ENCODE measurements around the gene MOV10L1. TPM values are rescaled to one million over a fixed set of nuclear protein-coding genes. Genes with fewer than 3 reads are reported as not detected.

MOV10L1 gene
- total and polyA plus RNA-seq, 2 donors (not counting 3 experiments of a cell fraction or from before 2014, with no cell fraction given): 27.6 to 37.6 TPM

GRCh38 chr22:50174382-50175190 lies 84.8 kb downstream of the MOV10L1 start:
- no peak for DNase-seq (ENCODE audit: low read depth, low spot score)
- intact Hi-C loops (cut with micrococcal nuclease) (no loop called here), dilution Hi-C loops (cut with MboI; ENCODE audit: extremely low pct_ligation_motif_present, low sequenced_read_pairs) (no loop called here)
- Histone ChIP-seq H4K20me1 (replicated peaks; ENCODE audit: control insufficient read depth, extremely low read depth, insufficient read depth, low read length) (no peaks in the 10 kb centered on the region), H3K79me2 (ENCODE audit: control insufficient read depth, insufficient read depth, low read length) (no peaks in the 10 kb centered on the region), H3K4me1 (ENCODE audit: control insufficient read depth, extremely low read depth, insufficient read depth, low read length) (peaks cover 4% of the 10 kb centered on the region), H3K4me3 (replicated peaks in 1 of 3; ENCODE audit: insufficient read depth in 1 of 3, low read depth in 1 of 3, low read length in 3 of 3) (no peak overlapping the region), H3K36me3 (ENCODE audit: control insufficient read depth in 2 of 2, extremely low read depth in 1 of 2, insufficient read depth in 2 of 2, low read length in 2 of 2) (no peaks in the 10 kb centered on the region), H3K9ac (replicated peaks; ENCODE audit: extremely low read depth, insufficient read depth, low read length) (no peak overlapping the region), H3K9me1 (replicated peaks; ENCODE audit: control insufficient read depth, extremely low read depth, insufficient read depth, low read length) (no peaks in the 10 kb centered on the region), H3K9me3 (replicated peaks; ENCODE audit: control insufficient read depth, insufficient read depth, low read length) (no peaks in the 10 kb centered on the region), H2AFZ (ENCODE audit: low read depth, low read length) (no peak overlapping the region), H3K4me2 (ENCODE audit: insufficient read depth, low read length) (no peak overlapping the region), H3K27me3 (ENCODE audit: control insufficient read depth in 2 of 2, insufficient read depth in 2 of 2, low read length in 2 of 2) (no peaks in the 10 kb centered on the region), H3K27ac (ENCODE audit: insufficient read depth, low read depth, low read length) (no peak overlapping the region)
- TF ChIP-seq POLR2AphosphoS5 (IDR thresholded peaks at IDR 0.05; ENCODE audit: insufficient read depth, low read depth, low read length) (no peak), MAX (IDR thresholded peaks at IDR 0.05; ENCODE audit: insufficient read depth, insufficient read length) (no peak)
- CTCF ChIA-PET: no interaction called here
- no TSS peak for BruUV-seq (replicated peaks)
- no peak for FAIRE-seq
- POLR2A ChIA-PET: no interaction called here

GRCh38 chr22:50175191-50175461 lies 85.3 kb downstream of the MOV10L1 start:
- no peak for TF ChIP-seq JUN (IDR thresholded peaks at IDR 0.05; ENCODE audit: borderline replicate concordance, insufficient read depth, insufficient read length, low read depth)
- TF ChIP-seq GATA2 (IDR thresholded peaks at IDR 0.05; ENCODE audit: insufficient read depth, insufficient read length, low read depth, low read length): no peak
- no peak for TF ChIP-seq POLR2A (IDR thresholded peaks at IDR 0.05; ENCODE audit: low read depth, low read length)
- no peak for TF ChIP-seq MAX (IDR thresholded peaks at IDR 0.05; ENCODE audit: insufficient read depth, insufficient read length)
- TF ChIP-seq MYC (IDR thresholded peaks at IDR 0.05; ENCODE audit: low read depth, low read length): no peak
- no peak for TF ChIP-seq POLR2AphosphoS5 (IDR thresholded peaks at IDR 0.05; ENCODE audit: insufficient read depth, low read depth, low read length)
- TF ChIP-seq, protein P1, sequence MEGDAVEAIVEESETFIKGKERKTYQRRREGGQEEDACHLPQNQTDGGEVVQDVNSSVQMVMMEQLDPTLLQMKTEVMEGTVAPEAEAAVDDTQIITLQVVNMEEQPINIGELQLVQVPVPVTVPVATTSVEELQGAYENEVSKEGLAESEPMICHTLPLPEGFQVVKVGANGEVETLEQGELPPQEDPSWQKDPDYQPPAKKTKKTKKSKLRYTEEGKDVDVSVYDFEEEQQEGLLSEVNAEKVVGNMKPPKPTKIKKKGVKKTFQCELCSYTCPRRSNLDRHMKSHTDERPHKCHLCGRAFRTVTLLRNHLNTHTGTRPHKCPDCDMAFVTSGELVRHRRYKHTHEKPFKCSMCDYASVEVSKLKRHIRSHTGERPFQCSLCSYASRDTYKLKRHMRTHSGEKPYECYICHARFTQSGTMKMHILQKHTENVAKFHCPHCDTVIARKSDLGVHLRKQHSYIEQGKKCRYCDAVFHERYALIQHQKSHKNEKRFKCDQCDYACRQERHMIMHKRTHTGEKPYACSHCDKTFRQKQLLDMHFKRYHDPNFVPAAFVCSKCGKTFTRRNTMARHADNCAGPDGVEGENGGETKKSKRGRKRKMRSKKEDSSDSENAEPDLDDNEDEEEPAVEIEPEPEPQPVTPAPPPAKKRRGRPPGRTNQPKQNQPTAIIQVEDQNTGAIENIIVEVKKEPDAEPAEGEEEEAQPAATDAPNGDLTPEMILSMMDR (IDR thresholded peaks at IDR 0.05; ENCODE audit: extremely low read depth in 1 of 2, insufficient read depth in 1 of 2, low read depth in 1 of 2, low read length in 2 of 2): no peak
- no peak for TF ChIP-seq FOS (IDR thresholded peaks at IDR 0.05; ENCODE audit: borderline replicate concordance, insufficient read depth, low read length)
- TF ChIP-seq EZH2 (IDR thresholded peaks at IDR 0.05; ENCODE audit: borderline replicate concordance, low read depth, low read length, severe bottlenecking): no peak
- Histone ChIP-seq H3K4me1 (ENCODE audit: control insufficient read depth, extremely low read depth, insufficient read depth, low read length) (peaks cover 4% of the 10 kb centered on the region), H3K9me1 (replicated peaks; ENCODE audit: control insufficient read depth, extremely low read depth, insufficient read depth, low read length) (no peaks in the 10 kb centered on the region), H3K36me3 (ENCODE audit: control insufficient read depth in 2 of 2, extremely low read depth in 1 of 2, insufficient read depth in 2 of 2, low read length in 2 of 2) (no peaks in the 10 kb centered on the region), H3K27me3 (ENCODE audit: control insufficient read depth in 2 of 2, insufficient read depth in 2 of 2, low read length in 2 of 2) (no peaks in the 10 kb centered on the region), H3K9me3 (replicated peaks; ENCODE audit: control insufficient read depth, insufficient read depth, low read length) (no peaks in the 10 kb centered on the region), H3K4me3 (replicated peaks in 1 of 3; ENCODE audit: insufficient read depth in 1 of 3, low read depth in 1 of 3, low read length in 3 of 3) (no peak overlapping the region), H3K79me2 (ENCODE audit: control insufficient read depth, insufficient read depth, low read length) (no peaks in the 10 kb centered on the region), H4K20me1 (replicated peaks; ENCODE audit: control insufficient read depth, extremely low read depth, insufficient read depth, low read length) (no peaks in the 10 kb centered on the region), H2AFZ (ENCODE audit: low read depth, low read length) (no peak overlapping the region), H3K9ac (replicated peaks; ENCODE audit: extremely low read depth, insufficient read depth, low read length) (no peak overlapping the region), H3K4me2 (ENCODE audit: insufficient read depth, low read length) (no peak overlapping the region), H3K27ac (ENCODE audit: insufficient read depth, low read depth, low read length) (no peak overlapping the region)
- DNase-seq (ENCODE audit: low read depth, low spot score) (no peak), FAIRE-seq (no peak)
- dilution Hi-C loops (cut with MboI; ENCODE audit: extremely low pct_ligation_motif_present, low sequenced_read_pairs) (no loop called here), intact Hi-C loops (cut with micrococcal nuclease) (no loop called here)
- BruUV-seq (replicated peaks): no TSS peak
- POLR2A ChIA-PET: no interaction called here
- CTCF ChIA-PET: no interaction called here

Data from endothelial cell of umbilical vein (primary cell).